ELF-1 (cell line): ENCODE results near the gene ATP2B1.
A peak's percentile ranks its signal among the peaks of the same experiment; 100 is the strongest.
"Not testable (repeated sequence)": the region's sequence is repeated elsewhere in the genome, so short reads cannot be mapped to it uniquely, and the experiment has no call there.

ENCODE experiments used
- DNase-seq: peaks from one replicate; pipeline ENCODE4 v3.0.0-alpha.2; 2016; ENCODE audit warnings: low read depth, low spot score

Gene ATP2B1

GRCh38 chr12:89708565-89709156, at the start of gene ATP2B1:
TSS of gene ATP2B1 (minus strand) at chr12:89708838. CDS start at chr12:89655886, 52,952 bp downstream.
- DNase-seq: peak; percentile 80

- DNase-seq: not testable (repeated sequence)
Measured at GRCh38 chr12:89757987-89758386, 49.3 kb upstream of the ATP2B1 start.

GRCh38 chr12:89756585-89757398, 48.2 kb upstream of the ATP2B1 start:
- DNase-seq: no peak

GRCh38 chr12:89756194-89756584, 47.6 kb upstream of the ATP2B1 start:
- no peak for DNase-seq

- DNase-seq: no peak
Measured at GRCh38 chr12:89753997-89754396, 45.4 kb upstream of the ATP2B1 start.

- no peak for DNase-seq
Measured at GRCh38 chr12:89752341-89752740, 43.7 kb upstream of the ATP2B1 start.

GRCh38 chr12:89750389-89751351, 42.0 kb upstream of the ATP2B1 start:
- no peak for DNase-seq

- no peak for DNase-seq
Measured at GRCh38 chr12:89748791-89749190, 40.2 kb upstream of the ATP2B1 start.

GRCh38 chr12:89745286-89745685, 36.6 kb upstream of the ATP2B1 start:
- DNase-seq: no peak

GRCh38 chr12:89742337-89743022, 33.8 kb upstream of the ATP2B1 start:
- no peak for DNase-seq

- DNase-seq: no peak
Measured at GRCh38 chr12:89740943-89741342, 32.3 kb upstream of the ATP2B1 start.

GRCh38 chr12:89736995-89737394, 28.4 kb upstream of the ATP2B1 start:
- no peak for DNase-seq

GRCh38 chr12:89733579-89734201, 25.1 kb upstream of the ATP2B1 start:
- DNase-seq: no peak

GRCh38 chr12:89732522-89732921, 23.9 kb upstream of the ATP2B1 start:
- no peak for DNase-seq

GRCh38 chr12:89731614-89732013, 23.0 kb upstream of the ATP2B1 start:
- DNase-seq: no peak

GRCh38 chr12:89731089-89731488, 22.5 kb upstream of the ATP2B1 start:
- no peak for DNase-seq

GRCh38 chr12:89729946-89730459, 21.4 kb upstream of the ATP2B1 start:
- no peak for DNase-seq

GRCh38 chr12:89723276-89723675, 14.6 kb upstream of the ATP2B1 start:
- DNase-seq: no peak

GRCh38 chr12:89721291-89721987, 12.8 kb upstream of the ATP2B1 start:
- DNase-seq: no peak
